ENCODE data around the gene AOC1. TPM values are rescaled to one million over a fixed set of nuclear protein-coding genes. Genes with fewer than 3 reads are reported as not detected.

AOC1 gene
- total RNA-seq, 3 donors from 2014 or later = 249 to 756 (median 606) TPM

DNA sequence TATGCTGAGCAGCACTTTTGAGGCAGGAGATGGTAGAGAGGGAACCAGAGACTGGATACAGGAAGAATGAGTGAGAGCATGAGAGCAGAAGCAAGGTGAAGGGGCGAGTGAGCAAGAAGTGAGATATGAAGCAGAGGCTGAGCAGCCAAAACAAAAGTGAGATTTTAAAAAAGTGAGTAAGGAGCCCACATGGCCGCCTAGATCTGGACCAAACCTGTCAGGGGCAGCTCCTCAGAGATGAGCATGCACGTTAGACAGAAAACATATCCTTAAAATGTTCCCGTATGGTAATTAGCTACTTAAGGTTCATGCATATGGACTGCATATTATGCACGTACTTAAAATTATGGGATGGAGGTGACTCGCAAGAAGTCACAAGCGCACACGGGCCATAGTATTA lies 29.3 kb upstream of the AOC1 start:
- Histone ChIP-seq H3K9me3 (no peaks in the 10 kb centered on the region), H3K4me3 (no peak overlapping the region), H3K4me1 (ENCODE audit: low read depth) (peaks cover 11% of the 10 kb centered on the region), H3K36me3 (ENCODE audit: low read depth) (no peaks in the 10 kb centered on the region)
- intact Hi-C loops (cut with DNase I, micrococcal nuclease) = no loop called here
- TF ChIP-seq, protein P1, sequence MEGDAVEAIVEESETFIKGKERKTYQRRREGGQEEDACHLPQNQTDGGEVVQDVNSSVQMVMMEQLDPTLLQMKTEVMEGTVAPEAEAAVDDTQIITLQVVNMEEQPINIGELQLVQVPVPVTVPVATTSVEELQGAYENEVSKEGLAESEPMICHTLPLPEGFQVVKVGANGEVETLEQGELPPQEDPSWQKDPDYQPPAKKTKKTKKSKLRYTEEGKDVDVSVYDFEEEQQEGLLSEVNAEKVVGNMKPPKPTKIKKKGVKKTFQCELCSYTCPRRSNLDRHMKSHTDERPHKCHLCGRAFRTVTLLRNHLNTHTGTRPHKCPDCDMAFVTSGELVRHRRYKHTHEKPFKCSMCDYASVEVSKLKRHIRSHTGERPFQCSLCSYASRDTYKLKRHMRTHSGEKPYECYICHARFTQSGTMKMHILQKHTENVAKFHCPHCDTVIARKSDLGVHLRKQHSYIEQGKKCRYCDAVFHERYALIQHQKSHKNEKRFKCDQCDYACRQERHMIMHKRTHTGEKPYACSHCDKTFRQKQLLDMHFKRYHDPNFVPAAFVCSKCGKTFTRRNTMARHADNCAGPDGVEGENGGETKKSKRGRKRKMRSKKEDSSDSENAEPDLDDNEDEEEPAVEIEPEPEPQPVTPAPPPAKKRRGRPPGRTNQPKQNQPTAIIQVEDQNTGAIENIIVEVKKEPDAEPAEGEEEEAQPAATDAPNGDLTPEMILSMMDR (IDR thresholded peaks at IDR 0.05) = no peak
- DNase-seq (no peak), ATAC-seq (no peak)

DNA sequence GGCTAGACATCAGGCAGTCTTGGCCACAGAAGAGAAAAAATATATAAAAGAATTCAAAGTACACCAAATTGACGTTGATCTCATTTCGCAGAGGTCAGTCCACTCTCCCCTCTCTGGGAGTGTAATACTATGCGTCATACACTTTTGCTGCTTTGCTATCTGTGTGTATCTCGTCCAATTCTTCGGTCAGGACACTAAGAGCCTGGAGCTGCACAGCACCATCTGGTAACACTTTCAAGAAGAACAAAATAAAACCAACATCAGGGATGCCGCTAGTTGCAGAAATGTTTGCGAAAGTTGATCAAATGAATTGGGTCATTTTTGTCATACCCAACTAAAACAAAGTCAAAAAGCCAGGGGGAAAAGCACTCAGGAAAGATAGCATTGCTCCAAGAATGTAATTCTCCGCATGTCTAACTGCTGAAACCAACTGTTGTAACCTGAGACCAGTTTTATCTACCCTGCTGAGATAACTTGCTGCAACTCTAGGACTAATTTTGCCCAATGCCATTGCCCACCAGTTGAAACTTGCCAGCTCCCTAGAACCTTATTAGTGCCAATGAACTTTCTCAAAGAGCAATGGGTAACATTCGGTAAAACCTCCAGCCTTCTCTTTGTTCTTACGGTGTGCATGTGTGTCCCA lies 28.7 kb upstream of the AOC1 start:
- DNase-seq (no peak), ATAC-seq (no peak)
- Histone ChIP-seq H3K9me3 (no peaks in the 10 kb centered on the region), H3K4me3 (no peak overlapping the region), H3K4me1 (ENCODE audit: low read depth) (peaks cover 11% of the 10 kb centered on the region), H3K36me3 (ENCODE audit: low read depth) (no peaks in the 10 kb centered on the region)
- TF ChIP-seq, protein P1 (IDR thresholded peaks at IDR 0.05) = no peak
- intact Hi-C loops (cut with DNase I, micrococcal nuclease) = no loop called here

DNA sequence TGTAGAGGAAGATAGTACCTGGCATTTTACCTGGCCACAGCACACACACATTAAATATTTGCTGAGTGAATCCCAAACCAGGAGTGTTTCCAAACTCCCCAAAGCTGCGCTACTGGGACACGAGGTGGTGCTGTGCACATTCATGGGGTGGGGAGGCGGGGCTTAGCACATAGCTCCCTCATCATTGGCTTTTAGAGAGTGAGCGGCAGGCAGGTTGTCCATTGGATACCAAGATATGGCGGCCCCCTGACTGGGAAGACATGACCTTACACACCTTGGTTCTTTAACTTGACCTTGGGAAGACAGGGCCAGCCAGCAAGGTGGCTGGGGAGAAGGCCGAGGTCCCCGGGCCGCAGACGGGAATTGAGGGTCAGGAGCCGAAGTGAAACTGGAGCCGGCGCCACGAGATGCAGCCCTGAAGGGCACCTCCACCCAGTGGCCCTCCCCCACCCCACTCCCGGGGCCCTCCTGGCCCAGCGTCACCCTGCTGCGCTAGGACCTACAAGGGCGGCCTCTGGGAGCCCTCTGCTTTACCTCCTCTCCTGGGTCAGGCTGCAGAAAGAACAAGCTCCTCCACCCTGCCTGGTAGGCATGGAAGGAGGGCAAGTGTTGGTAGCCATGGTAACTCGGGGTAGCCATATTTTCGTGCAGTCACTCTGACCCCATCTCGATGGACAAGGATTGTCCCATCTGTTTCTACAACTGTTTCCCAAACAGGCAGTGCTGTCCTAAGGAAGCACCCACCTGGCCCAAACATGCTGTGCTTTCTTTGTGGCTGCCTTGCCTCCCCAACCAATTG lies 27.7 kb upstream of the AOC1 start:
- no peak for ATAC-seq

DNA sequence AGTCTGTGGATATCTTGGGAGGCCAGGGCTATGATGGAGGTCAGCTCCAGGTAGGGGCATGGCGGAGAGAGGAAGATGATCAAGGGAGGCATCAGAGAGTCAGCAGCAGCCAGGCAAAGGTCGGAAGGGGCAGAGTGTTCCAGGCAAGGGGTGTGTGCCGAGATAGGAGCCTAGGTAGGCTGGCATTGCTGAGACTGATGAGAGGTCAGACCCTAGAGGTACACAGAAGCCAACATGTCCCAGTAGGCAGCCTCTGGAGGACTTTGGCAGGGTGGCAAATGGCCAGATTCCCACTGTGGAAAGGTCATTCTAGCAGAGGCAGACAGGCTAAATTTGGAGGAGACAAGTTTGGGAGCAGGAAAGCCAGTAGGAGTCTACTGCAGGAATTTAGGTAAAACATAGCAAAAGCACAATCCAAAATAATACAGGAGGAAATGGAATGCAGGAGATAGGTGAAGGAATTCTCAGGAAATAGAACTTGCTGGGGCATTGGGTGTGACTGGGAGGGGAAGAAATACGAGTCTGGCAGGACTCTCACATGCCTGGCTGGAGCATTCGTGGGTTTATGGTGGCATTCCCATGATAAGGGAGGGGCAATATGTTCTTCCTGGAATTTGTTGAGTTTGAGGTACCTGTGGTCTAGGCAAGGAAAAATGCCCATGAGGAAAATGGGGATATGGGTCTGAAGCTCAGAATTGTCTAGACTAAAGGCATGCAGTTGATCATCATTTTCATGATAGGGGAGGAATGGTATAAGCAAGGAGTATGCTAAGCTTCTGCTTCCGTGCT lies 26.1 kb upstream of the AOC1 start:
- no peaks in the 10 kb centered on the region for H3K36me3 ChIP-seq (ENCODE audit: low read depth)
- no peak overlapping the region for H3K4me3 ChIP-seq
- H3K9me3 ChIP-seq = no peaks in the 10 kb centered on the region
- peaks cover 20% of the 10 kb centered on the region for H3K4me1 ChIP-seq (ENCODE audit: low read depth)
- ATAC-seq (peak; percentile 82), DNase-seq (peak in 2 of 3 donors; percentile 68 to 77)
- intact Hi-C loops (cut with DNase I, micrococcal nuclease) = no loop called here
- TF ChIP-seq, protein P1 (IDR thresholded peaks at IDR 0.05) = no peak

More for the DNA sequence above, 27.7 kb upstream of the AOC1 start:
- H3K36me3 ChIP-seq (ENCODE audit: low read depth) = no peaks in the 10 kb centered on the region
- DNase-seq = no peak
- peaks cover 11% of the 10 kb centered on the region for H3K4me1 ChIP-seq (ENCODE audit: low read depth)
- no peak overlapping the region for H3K4me3 ChIP-seq
- TF ChIP-seq, protein P1 (IDR thresholded peaks at IDR 0.05) = no peak
- intact Hi-C loops (cut with DNase I, micrococcal nuclease) = no loop called here
- H3K9me3 ChIP-seq = no peaks in the 10 kb centered on the region

- Histone ChIP-seq H3K4me1 (ENCODE audit: low read depth) (peaks cover 20% of the 10 kb centered on the region), H3K36me3 (ENCODE audit: low read depth) (no peaks in the 10 kb centered on the region), H3K9me3 (no peaks in the 10 kb centered on the region), H3K4me3 (no peak overlapping the region)
- no peak for DNase-seq
- TF ChIP-seq, protein P1 (IDR thresholded peaks at IDR 0.05) = no peak
- intact Hi-C loops (cut with DNase I, micrococcal nuclease) = no loop called here
- ATAC-seq = no peak
Measured at GRCh38 chr7:150828384-150828783, 23.9 kb upstream of the AOC1 start.
